ENCODE results near the gene MYRF.

The MYRF gene

DNA sequence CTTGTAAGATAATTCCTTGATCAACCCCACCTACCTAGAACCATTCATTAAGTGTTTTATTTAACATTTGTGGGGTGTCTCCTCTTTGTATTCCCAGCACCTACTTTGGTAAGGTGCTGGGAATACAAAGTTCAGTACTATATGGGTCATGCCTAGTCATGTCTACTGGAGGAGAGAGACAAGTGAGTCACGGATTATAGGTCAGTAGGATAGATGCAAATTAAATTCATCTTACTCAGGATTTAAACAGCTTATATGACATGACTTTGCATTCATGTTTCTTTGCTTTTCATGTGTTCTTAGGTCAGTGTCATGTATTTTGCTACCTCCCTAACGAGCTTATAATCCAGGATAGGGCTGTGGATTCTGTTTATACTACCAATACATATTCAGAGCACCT, 67.7 kb downstream of the MYRF start:
- TF ChIP-seq, protein P1, sequence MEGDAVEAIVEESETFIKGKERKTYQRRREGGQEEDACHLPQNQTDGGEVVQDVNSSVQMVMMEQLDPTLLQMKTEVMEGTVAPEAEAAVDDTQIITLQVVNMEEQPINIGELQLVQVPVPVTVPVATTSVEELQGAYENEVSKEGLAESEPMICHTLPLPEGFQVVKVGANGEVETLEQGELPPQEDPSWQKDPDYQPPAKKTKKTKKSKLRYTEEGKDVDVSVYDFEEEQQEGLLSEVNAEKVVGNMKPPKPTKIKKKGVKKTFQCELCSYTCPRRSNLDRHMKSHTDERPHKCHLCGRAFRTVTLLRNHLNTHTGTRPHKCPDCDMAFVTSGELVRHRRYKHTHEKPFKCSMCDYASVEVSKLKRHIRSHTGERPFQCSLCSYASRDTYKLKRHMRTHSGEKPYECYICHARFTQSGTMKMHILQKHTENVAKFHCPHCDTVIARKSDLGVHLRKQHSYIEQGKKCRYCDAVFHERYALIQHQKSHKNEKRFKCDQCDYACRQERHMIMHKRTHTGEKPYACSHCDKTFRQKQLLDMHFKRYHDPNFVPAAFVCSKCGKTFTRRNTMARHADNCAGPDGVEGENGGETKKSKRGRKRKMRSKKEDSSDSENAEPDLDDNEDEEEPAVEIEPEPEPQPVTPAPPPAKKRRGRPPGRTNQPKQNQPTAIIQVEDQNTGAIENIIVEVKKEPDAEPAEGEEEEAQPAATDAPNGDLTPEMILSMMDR (IDR thresholded peaks at IDR 0.05), result no peak
- no peak overlapping the region for H3K27ac ChIP-seq
- H3K4me3 ChIP-seq, result no peak overlapping the region
- DNase-seq (ENCODE audit: low spot score), result no peak

DNA sequence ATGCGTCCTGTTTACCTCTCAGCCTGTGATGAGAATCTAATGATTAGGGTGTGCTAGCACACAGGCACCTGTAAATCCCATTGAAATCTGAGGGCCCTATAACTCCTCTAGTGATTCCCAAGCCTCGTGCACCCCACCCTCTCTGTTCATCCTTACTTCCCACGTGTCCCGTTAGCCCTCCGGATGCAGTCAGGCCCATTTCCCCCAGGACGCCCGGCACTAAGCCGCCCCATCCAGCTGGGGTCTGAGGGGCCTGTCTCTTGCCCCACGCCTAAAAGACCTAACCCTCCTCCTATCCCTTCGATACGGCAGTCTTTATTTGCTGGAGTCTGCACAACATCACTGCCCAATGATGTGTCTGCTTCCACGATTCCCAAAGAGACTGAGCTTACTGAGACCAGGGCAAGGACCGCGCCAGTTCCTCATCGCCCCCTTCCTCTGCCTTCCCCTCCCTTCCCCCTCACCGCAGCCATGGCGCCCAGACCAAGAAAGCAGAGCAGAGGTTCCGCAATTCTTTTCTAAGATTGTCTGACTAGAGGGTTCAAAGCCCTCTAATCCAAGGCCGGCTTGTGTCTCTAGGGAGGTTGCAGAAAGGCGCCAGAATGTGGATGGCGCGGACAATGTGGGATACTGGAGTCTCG, 74.6 kb downstream of the MYRF start:
- H3K27ac ChIP-seq, result peak overlapping the region; percentile 75 to 95
- TF ChIP-seq, protein P1 (IDR thresholded peaks at IDR 0.05), result no peak
- peak overlapping the region; percentile 89 for H3K4me3 ChIP-seq
- DNase-seq (ENCODE audit: low spot score), result no peak

DNA sequence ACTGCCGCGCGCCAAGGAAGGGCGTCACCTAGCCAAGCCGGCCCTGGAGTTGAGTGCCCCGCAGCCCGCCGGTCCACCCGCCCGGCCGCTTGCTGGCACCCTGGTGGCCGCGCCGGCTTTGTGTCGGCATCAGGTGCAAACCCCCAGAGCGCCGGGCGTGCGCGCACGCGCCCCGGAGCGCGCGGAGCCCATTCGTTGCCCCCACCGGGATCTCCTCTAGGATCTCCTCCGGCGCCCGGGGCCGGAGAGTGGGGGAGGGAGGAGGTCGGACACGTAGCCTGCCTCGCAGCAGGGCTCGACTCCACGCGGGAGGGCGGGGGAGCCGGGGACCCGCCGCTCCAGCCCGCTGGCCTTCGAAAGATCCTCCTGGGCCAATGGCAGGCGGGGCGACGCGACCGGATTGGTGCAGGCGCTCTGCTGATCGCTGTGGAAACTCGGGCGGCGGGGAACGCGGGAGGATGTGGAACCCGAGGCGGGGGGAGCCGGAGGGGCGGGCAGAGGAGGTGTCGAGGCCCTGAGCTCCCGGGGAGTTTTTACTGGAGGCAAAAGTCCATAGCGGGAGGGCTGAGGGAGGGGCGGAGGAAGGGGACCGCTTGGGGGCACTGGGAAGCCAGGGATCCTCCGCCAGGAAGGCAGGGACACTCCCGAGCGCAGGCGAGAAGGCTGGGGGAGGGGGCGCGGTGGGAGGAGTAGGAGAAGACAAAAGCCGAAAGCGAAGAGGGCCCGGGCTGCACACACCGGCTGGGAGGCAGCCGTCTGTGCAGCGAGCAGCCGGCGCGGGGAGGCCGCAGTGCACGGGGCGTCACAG, 75.3 kb downstream of the MYRF start, which contains the start of gene FADS2:
FADS2 (plus strand) TSS at position 730 of the 808 bp plus-strand sequence. CDS start 91 bp downstream, outside the sequence.
- TF ChIP-seq, protein P1 (IDR thresholded peaks at IDR 0.05), result no peak
- Histone ChIP-seq H3K4me3 (peak within 1 kb of the TSS; percentile 89), H3K27ac (peak within 1 kb of the TSS; percentile 75 to 95)
- DNase-seq (ENCODE audit: low spot score), result peak; percentile 97

DNA sequence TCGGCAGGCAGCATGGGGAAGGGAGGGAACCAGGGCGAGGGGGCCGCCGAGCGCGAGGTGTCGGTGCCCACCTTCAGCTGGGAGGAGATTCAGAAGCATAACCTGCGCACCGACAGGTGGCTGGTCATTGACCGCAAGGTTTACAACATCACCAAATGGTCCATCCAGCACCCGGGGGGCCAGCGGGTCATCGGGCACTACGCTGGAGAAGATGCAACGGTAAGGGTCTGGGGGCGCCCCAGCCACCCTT, 75.9 kb downstream of the MYRF start:
- TF ChIP-seq, protein P1 (IDR thresholded peaks at IDR 0.05), result no peak
- no peak for DNase-seq (ENCODE audit: low spot score)
- Histone ChIP-seq H3K27ac (peak overlapping the region; percentile 75 to 95), H3K4me3 (peak overlapping the region; percentile 89)

DNA sequence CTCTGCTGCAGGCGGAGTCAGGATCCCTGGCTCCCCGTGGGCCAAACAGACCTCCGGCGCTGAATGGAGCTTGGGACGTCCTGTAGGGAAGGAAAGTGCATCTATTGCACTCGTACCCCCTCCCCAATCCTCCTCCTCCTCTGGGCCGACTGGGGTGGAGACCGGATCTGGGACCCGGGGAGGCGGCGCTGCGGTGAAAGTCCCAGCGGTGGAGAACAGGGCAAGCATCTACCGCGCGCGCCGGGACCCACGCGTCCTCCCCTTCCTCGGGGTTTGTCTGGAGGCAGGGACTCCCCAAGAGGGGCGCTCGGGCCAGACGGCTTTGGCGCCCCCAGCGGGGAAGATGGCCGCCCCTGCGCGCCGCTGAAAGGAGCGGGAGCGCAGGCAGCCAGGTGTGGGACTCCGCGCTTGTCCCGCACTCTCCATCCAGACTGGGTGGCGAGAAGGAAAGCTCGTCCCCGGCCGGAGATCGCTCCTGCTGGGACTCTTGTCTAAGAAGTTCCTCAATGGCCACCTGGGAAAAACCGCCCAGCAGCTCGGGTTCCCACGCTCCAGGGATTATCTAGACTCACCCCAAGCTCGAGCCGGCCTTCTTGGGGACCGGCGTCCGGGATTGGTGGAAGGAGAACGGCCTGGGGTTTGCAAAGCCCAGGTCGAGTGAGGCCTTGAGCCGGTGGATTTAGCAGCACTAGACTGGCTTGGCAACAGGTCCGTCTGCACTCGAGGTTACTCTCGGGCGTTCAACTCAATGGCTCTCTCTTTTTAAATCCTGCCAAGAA, 76.4 kb downstream of the MYRF start:
- peak overlapping the region; percentile 75 to 95 for H3K27ac ChIP-seq
- peak overlapping the region; percentile 89 for H3K4me3 ChIP-seq
- TF ChIP-seq, protein P1 (IDR thresholded peaks at IDR 0.05), result peak; percentile 20
- DNase-seq (ENCODE audit: low spot score), result peak; percentile 89

DNA sequence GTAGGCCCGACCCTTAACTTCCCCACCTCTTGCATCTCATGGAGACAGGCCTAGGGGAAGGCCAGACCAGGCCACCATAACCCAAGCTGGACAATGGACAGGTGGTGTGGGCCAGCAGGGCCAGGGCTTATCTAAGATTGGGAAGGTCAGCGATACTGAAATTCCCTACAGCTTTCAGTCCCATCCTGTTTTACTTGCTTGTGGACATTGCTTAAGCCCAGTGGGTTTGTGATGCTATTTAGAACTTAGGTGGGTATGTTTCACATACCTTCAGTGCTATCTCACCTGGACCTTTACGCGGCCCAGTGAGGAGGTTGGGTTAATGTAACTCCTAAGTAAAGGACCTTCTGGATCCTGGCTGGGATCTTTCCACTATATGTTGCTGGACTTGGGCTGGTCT, 77.4 kb downstream of the MYRF start:
- TF ChIP-seq, protein P1 (IDR thresholded peaks at IDR 0.05), result no peak
- DNase-seq (ENCODE audit: low spot score), result no peak
- H3K4me3 ChIP-seq, result peak overlapping the region; percentile 89
- peak overlapping the region; percentile 75 to 95 for H3K27ac ChIP-seq
